HepG2 (cell line): ENCODE results near the gene NRL. TPM values are rescaled to one million over a fixed set of nuclear protein-coding genes. Genes with fewer than 3 reads are reported as not detected.

ENCODE experiments used
- CBX1 ChIP-seq: IDR thresholded peaks from one replicate; pipeline ENCODE4 v1.6.1; 2016; ENCODE audit warnings: antibody characterized with exemption, low read depth
- CHCHD3 ChIP-seq: sonication (generic); formaldehyde crosslinking; IDR thresholded peaks from 2 replicates; pipeline ENCODE4 v1.8.0; 2022; ENCODE audit warnings: mild to moderate bottlenecking, missing genetic modification reagents, moderate library complexity
- ETV6 ChIP-seq: sonication (generic); formaldehyde crosslinking; conservative IDR thresholded peaks from 2 replicates; pipeline ENCODE4 v1.4.0; 2020; ENCODE audit warnings: missing genetic modification reagents
- GLI4 ChIP-seq: sonication (generic); formaldehyde crosslinking; IDR thresholded peaks from 2 replicates; pipeline ENCODE4 v1.5.1; 2020; ENCODE audit warnings: missing genetic modification reagents, mild to moderate bottlenecking, moderate library complexity, borderline replicate concordance
- MLX ChIP-seq: IDR thresholded peaks from 2 replicates; pipeline ENCODE4 v1.6.1; 2016
- PRDM15 ChIP-seq: sonication (generic); formaldehyde crosslinking; IDR thresholded peaks from 2 replicates; pipeline ENCODE4 v1.4.0; 2020; ENCODE audit warnings: missing genetic modification reagents
- ZNF484 ChIP-seq: sonication (generic); formaldehyde crosslinking; IDR thresholded peaks from 2 replicates; pipeline ENCODE4 v1.5.1; 2020; ENCODE audit warnings: mild to moderate bottlenecking, low read depth, missing genetic modification reagents, borderline replicate concordance
- ZNF572 ChIP-seq: sonication (generic); formaldehyde crosslinking; IDR thresholded peaks from 2 replicates; pipeline ENCODE4 v1.5.1; 2020; ENCODE audit warnings: mild to moderate bottlenecking, missing genetic modification reagents
- polyA plus RNA-seq, 8 experiments: library from polyadenylated mRNA; depleted of rRNA in 3 of 8; stranded (reverse) in 7 of 8; unstranded in 1 of 8; fragments of >200 nt; fragmentation: Illumina TruSeq in 4 of 8; extraction: Trizol in 4 of 8; gene quantifications; 2 replicates each; pipeline versions ENCODE4 v1.2.1 to v1.2.3, GENCODE V29; 2011 to 2016; ENCODE audit warnings: low read depth in 4 of 8, missing spikeins in 1 of 8, mixed read lengths in 1 of 8; ENCODE audit not compliant: insufficient read depth in 1 of 8
- total RNA-seq, 5 experiments: library from RNA; depleted of rRNA; stranded (reverse); fragments of >200 nt; fragmentation: Illumina TruSeq; extraction: Trizol; gene quantifications; 2 replicates each; pipeline ENCODE4 v1.2.3, GENCODE V29; 2016; ENCODE audit warnings: low read depth in 1 of 5
- TF ChIP-seq, protein P1 (sequence below): sonication (generic); formaldehyde crosslinking; IDR thresholded peaks from one replicate; pipeline ENCODE4 v1.5.1; 2020; ENCODE audit warnings: mild to moderate bottlenecking, missing genetic modification reagents; ENCODE audit errors: not compliant biosample characterization
- TF ChIP-seq, protein P2 (sequence below): IDR thresholded peaks from 2 replicates; pipeline ENCODE4 v1.4.0; 2020; ENCODE audit warnings: mild to moderate bottlenecking, missing genetic modification reagents

NRL gene
- total and polyA plus RNA-seq, 2 of the 13 experiments (the other 11 are each of a cell fraction or from before 2014, with no cell fraction given): 2.5 to 4.7 TPM

GRCh38 chr14:24160850-24161804 lies 46.4 kb upstream of the NRL start, which contains the start of gene IRF9 (continued):
- TF ChIP-seq CHCHD3 (0 out of 2 replicates have a peak, but pooled peaks have one; percentile 65), ETV6 (peak; percentile 98), MLX (peak; percentile 98), ZNF484 (CRISPR knock-in tag) (no peak), PRDM15 (peak; percentile 71; the same call in 1 of the 2 replicates), GLI4 (CRISPR knock-in tag) (peak; percentile 98; the same call in 1 of the 2 replicates), CBX1 (peak; percentile 95), ZNF572 (CRISPR knock-in tag) (peak; percentile 53; the same call in 1 of the 2 replicates)
- TF ChIP-seq, protein P1, sequence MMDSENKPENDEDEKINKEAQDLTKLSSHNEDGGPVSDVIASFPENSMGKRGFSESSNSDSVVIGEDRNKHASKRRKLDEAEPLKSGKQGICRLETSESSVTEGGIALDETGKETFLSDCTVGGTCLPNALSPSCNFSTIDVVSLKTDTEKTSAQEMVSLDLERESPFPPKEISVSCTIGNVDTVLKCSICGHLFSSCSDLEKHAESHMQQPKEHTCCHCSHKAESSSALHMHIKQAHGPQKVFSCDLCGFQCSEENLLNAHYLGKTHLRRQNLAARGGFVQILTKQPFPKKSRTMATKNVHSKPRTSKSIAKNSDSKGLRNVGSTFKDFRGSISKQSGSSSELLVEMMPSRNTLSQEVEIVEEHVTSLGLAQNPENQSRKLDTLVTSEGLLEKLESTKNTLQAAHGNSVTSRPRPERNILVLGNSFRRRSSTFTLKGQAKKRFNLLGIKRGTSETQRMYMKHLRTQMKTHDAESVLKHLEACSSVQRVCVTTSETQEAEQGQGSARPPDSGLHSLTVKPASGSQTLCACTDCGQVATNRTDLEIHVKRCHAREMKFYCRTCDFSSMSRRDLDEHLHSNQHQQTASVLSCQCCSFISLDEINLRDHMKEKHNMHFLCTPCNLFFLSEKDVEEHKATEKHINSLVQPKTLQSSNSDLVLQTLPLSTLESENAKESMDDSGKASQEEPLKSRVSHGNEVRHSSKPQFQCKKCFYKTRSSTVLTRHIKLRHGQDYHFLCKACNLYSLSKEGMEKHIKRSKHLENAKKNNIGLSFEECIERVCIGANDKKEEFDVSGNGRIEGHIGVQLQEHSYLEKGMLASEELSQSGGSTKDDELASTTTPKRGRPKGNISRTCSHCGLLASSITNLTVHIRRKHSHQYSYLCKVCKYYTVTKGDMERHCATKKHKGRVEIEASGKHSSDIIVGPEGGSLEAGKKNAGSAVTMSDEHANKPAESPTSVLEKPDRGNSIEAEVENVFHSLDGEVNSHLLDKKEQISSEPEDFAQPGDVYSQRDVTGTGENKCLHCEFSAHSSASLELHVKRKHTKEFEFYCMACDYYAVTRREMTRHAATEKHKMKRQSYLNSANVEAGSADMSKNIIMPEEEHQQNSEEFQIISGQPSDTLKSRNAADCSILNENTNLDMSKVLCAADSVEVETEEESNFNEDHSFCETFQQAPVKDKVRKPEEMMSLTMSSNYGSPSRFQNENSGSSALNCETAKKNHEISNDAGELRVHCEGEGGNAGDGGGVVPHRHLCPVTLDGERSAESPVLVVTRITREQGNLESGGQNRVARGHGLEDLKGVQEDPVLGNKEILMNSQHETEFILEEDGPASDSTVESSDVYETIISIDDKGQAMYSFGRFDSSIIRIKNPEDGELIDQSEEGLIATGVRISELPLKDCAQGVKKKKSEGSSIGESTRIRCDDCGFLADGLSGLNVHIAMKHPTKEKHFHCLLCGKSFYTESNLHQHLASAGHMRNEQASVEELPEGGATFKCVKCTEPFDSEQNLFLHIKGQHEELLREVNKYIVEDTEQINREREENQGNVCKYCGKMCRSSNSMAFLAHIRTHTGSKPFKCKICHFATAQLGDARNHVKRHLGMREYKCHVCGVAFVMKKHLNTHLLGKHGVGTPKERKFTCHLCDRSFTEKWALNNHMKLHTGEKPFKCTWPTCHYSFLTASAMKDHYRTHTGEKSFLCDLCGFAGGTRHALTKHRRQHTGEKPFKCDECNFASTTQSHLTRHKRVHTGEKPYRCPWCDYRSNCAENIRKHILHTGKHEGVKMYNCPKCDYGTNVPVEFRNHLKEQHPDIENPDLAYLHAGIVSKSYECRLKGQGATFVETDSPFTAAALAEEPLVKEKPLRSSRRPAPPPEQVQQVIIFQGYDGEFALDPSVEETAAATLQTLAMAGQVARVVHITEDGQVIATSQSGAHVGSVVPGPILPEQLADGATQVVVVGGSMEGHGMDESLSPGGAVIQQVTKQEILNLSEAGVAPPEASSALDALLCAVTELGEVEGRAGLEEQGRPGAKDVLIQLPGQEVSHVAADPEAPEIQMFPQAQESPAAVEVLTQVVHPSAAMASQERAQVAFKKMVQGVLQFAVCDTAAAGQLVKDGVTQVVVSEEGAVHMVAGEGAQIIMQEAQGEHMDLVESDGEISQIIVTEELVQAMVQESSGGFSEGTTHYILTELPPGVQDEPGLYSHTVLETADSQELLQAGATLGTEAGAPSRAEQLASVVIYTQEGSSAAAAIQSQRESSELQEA (CRISPR knock-in tag): peak; percentile 96
- TF ChIP-seq, protein P2, sequence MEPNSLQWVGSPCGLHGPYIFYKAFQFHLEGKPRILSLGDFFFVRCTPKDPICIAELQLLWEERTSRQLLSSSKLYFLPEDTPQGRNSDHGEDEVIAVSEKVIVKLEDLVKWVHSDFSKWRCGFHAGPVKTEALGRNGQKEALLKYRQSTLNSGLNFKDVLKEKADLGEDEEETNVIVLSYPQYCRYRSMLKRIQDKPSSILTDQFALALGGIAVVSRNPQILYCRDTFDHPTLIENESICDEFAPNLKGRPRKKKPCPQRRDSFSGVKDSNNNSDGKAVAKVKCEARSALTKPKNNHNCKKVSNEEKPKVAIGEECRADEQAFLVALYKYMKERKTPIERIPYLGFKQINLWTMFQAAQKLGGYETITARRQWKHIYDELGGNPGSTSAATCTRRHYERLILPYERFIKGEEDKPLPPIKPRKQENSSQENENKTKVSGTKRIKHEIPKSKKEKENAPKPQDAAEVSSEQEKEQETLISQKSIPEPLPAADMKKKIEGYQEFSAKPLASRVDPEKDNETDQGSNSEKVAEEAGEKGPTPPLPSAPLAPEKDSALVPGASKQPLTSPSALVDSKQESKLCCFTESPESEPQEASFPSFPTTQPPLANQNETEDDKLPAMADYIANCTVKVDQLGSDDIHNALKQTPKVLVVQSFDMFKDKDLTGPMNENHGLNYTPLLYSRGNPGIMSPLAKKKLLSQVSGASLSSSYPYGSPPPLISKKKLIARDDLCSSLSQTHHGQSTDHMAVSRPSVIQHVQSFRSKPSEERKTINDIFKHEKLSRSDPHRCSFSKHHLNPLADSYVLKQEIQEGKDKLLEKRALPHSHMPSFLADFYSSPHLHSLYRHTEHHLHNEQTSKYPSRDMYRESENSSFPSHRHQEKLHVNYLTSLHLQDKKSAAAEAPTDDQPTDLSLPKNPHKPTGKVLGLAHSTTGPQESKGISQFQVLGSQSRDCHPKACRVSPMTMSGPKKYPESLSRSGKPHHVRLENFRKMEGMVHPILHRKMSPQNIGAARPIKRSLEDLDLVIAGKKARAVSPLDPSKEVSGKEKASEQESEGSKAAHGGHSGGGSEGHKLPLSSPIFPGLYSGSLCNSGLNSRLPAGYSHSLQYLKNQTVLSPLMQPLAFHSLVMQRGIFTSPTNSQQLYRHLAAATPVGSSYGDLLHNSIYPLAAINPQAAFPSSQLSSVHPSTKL (CRISPR knock-in tag): peak; percentile 94
